HepG2 (cell line): ENCODE measurements around the gene NDOR1. TPM values are rescaled to one million over a fixed set of nuclear protein-coding genes. Genes with fewer than 3 reads are reported as not detected.
A peak's percentile ranks its signal among the peaks of the same experiment; 100 is the strongest.

Experiments
- NCOA1 ChIP-seq: sonication (generic); formaldehyde crosslinking; IDR thresholded peaks from 2 replicates; pipeline ENCODE4 v1.9.0; 2021; ENCODE audit warnings: missing genetic modification reagents
- NFE2 ChIP-seq: sonication (generic); formaldehyde crosslinking; IDR thresholded peaks from 2 replicates; pipeline ENCODE4 v1.4.0; 2020; ENCODE audit warnings: missing genetic modification reagents
- PCBP1 ChIP-seq: fragments of 200-400 bp; formaldehyde crosslinking; IDR thresholded peaks from 2 replicates; pipeline ENCODE4 v1.6.1; 2017; ENCODE audit warnings: mild to moderate bottlenecking, low read depth, low read length, borderline replicate concordance
- U2AF1 ChIP-seq: fragments of 200-400 bp; formaldehyde crosslinking; optimal IDR thresholded peaks from 2 replicates; pipeline ENCODE3; 2017; ENCODE audit warnings: mild to moderate bottlenecking, low read depth, low read length
- ZFP82 ChIP-seq: sonication (generic); formaldehyde crosslinking; IDR thresholded peaks from 2 replicates; pipeline ENCODE4 v1.5.1; 2020; ENCODE audit warnings: mild to moderate bottlenecking, missing genetic modification reagents, borderline replicate concordance
- ZNF431 ChIP-seq: sonication (generic); formaldehyde crosslinking; IDR thresholded peaks from 2 replicates; pipeline ENCODE4 v1.9.0; 2022; ENCODE audit warnings: missing genetic modification reagents, low read depth, mild to moderate bottlenecking, borderline replicate concordance
- ZNF562 ChIP-seq: sonication (generic); formaldehyde crosslinking; IDR thresholded peaks from 2 replicates; pipeline ENCODE4 v1.8.0; 2022; ENCODE audit warnings: missing genetic modification reagents, borderline replicate concordance
- ZNF616 ChIP-seq: sonication (generic); formaldehyde crosslinking; IDR thresholded peaks from 2 replicates; pipeline ENCODE4 v1.5.0; 2020; ENCODE audit warnings: low read depth, mild to moderate bottlenecking, missing genetic modification reagents
- ZSCAN20 ChIP-seq: sonication (generic); formaldehyde crosslinking; IDR thresholded peaks from 2 replicates; pipeline ENCODE4 v1.4.0; 2020; ENCODE audit warnings: missing genetic modification reagents, mild to moderate bottlenecking, borderline replicate concordance
- polyA plus RNA-seq, 8 experiments: library from polyadenylated mRNA; depleted of rRNA in 3 of 8; stranded (reverse) in 7 of 8; unstranded in 1 of 8; fragments of >200 nt; fragmentation: Illumina TruSeq in 4 of 8; extraction: Trizol in 4 of 8; gene quantifications; 2 replicates each; pipeline versions ENCODE4 v1.2.1 to v1.2.3, GENCODE V29; 2011 to 2016; ENCODE audit warnings: low read depth in 4 of 8, missing spikeins in 1 of 8, mixed read lengths in 1 of 8; ENCODE audit not compliant: insufficient read depth in 1 of 8
- total RNA-seq, 5 experiments: library from RNA; depleted of rRNA; stranded (reverse); fragments of >200 nt; fragmentation: Illumina TruSeq; extraction: Trizol; gene quantifications; 2 replicates each; pipeline ENCODE4 v1.2.3, GENCODE V29; 2016; ENCODE audit warnings: low read depth in 1 of 5
- TF ChIP-seq, protein P1 (sequence below): IDR thresholded peaks from 2 replicates; pipeline ENCODE4 v1.6.1; 2012; ENCODE audit warnings: low read length, improper control_type of control experiment
- TF ChIP-seq, protein P2 (sequence below): sonication (generic); formaldehyde crosslinking; IDR thresholded peaks from 2 replicates; pipeline ENCODE4 v1.4.0; 2020; ENCODE audit warnings: missing genetic modification reagents, borderline replicate concordance
- TF ChIP-seq, protein P3 (sequence below): fragments of 450-650 bp; IDR thresholded peaks from 2 replicates; pipeline ENCODE4 v1.6.1; 2017; ENCODE audit warnings: mild to moderate bottlenecking
- TF ChIP-seq, protein P4 (sequence below): sonication (generic); formaldehyde crosslinking; IDR thresholded peaks from 2 replicates; pipeline ENCODE4 v1.5.1; 2020; ENCODE audit warnings: missing genetic modification reagents, mild to moderate bottlenecking, borderline replicate concordance
- TF ChIP-seq, protein P5 (sequence below): sonication (generic); formaldehyde crosslinking; IDR thresholded peaks from 2 replicates; pipeline ENCODE4 v1.4.0; 2020; ENCODE audit warnings: missing genetic modification reagents; ENCODE audit errors: not compliant biosample characterization
- TF ChIP-seq, protein P6 (sequence below), 2 experiments: sonication (generic) in 1 of 2; formaldehyde crosslinking in 1 of 2; IDR thresholded peaks; 2 replicates each; pipeline versions ENCODE4 v1.4.0 to v1.6.1; 2018 to 2020; ENCODE audit warnings: missing genetic modification reagents in 2 of 2, borderline replicate concordance in 1 of 2, low read depth in 1 of 2, mild to moderate bottlenecking in 1 of 2, missing biosample characterization in 1 of 2

The NDOR1 gene
- total and polyA plus RNA-seq, 2 of the 13 experiments (the other 11 are each of a cell fraction or from before 2014, with no cell fraction given), result 3.6 to 8.7 TPM

DNA sequence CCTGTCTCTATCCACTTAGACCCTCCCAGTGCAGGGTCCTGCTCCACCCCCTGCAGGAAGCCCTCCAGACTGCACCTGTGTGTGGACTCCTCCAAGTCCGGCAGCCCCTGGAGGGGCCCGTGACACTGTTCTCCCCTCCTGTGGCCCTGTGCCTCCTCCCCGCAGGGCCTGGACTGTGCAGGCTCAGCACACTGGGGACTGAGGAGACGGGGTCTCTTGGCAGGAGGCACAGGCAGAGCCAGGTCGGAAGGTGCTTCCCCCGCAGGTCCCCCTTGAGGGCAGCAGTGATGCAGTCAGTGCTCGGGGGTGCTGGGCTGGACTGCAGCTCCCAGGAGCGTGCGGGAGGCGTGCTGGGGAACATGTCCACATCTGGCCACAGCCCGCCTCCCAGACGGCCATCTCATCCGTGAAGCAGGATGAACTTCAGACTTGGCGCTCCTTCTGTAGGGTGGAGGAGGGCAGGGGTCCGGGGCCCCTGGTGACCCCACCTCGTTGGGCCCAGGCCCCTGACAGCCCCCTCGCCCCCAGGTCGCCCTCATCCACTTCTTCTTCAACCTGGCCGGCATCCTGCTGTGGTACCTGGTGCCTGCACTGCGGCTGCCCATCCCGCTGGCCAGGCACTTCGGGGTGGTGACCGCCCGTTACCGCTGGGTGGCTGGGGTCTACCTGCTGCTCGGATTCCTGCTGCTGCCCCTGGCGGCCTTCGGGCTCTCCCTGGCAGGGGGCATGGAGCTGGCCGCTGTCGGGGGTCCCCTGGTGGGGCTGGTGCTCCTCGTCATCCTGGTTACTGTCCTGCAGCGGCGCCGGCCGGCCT, 30.1 kb downstream of the NDOR1 start (continued):
- TF ChIP-seq, protein P1, sequence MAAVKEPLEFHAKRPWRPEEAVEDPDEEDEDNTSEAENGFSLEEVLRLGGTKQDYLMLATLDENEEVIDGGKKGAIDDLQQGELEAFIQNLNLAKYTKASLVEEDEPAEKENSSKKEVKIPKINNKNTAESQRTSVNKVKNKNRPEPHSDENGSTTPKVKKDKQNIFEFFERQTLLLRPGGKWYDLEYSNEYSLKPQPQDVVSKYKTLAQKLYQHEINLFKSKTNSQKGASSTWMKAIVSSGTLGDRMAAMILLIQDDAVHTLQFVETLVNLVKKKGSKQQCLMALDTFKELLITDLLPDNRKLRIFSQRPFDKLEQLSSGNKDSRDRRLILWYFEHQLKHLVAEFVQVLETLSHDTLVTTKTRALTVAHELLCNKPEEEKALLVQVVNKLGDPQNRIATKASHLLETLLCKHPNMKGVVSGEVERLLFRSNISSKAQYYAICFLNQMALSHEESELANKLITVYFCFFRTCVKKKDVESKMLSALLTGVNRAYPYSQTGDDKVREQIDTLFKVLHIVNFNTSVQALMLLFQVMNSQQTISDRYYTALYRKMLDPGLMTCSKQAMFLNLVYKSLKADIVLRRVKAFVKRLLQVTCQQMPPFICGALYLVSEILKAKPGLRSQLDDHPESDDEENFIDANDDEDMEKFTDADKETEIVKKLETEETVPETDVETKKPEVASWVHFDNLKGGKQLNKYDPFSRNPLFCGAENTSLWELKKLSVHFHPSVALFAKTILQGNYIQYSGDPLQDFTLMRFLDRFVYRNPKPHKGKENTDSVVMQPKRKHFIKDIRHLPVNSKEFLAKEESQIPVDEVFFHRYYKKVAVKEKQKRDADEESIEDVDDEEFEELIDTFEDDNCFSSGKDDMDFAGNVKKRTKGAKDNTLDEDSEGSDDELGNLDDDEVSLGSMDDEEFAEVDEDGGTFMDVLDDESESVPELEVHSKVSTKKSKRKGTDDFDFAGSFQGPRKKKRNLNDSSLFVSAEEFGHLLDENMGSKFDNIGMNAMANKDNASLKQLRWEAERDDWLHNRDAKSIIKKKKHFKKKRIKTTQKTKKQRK, result no peak
- TF ChIP-seq, protein P2, sequence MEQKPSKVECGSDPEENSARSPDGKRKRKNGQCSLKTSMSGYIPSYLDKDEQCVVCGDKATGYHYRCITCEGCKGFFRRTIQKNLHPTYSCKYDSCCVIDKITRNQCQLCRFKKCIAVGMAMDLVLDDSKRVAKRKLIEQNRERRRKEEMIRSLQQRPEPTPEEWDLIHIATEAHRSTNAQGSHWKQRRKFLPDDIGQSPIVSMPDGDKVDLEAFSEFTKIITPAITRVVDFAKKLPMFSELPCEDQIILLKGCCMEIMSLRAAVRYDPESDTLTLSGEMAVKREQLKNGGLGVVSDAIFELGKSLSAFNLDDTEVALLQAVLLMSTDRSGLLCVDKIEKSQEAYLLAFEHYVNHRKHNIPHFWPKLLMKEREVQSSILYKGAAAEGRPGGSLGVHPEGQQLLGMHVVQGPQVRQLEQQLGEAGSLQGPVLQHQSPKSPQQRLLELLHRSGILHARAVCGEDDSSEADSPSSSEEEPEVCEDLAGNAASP (CRISPR knock-in tag), result no peak
- TF ChIP-seq, protein P3, sequence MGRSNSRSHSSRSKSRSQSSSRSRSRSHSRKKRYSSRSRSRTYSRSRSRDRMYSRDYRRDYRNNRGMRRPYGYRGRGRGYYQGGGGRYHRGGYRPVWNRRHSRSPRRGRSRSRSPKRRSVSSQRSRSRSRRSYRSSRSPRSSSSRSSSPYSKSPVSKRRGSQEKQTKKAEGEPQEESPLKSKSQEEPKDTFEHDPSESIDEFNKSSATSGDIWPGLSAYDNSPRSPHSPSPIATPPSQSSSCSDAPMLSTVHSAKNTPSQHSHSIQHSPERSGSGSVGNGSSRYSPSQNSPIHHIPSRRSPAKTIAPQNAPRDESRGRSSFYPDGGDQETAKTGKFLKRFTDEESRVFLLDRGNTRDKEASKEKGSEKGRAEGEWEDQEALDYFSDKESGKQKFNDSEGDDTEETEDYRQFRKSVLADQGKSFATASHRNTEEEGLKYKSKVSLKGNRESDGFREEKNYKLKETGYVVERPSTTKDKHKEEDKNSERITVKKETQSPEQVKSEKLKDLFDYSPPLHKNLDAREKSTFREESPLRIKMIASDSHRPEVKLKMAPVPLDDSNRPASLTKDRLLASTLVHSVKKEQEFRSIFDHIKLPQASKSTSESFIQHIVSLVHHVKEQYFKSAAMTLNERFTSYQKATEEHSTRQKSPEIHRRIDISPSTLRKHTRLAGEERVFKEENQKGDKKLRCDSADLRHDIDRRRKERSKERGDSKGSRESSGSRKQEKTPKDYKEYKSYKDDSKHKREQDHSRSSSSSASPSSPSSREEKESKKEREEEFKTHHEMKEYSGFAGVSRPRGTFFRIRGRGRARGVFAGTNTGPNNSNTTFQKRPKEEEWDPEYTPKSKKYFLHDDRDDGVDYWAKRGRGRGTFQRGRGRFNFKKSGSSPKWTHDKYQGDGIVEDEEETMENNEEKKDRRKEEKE, result no peak
- no peak for TF ChIP-seq ZSCAN20 (CRISPR knock-in tag)
- TF ChIP-seq U2AF1, result peak; percentile 26
- TF ChIP-seq ZFP82 (CRISPR knock-in tag), result peak; percentile 75
- 0 out of 2 replicates have a peak, but pooled peaks have one; percentile 23 for TF ChIP-seq NCOA1 (CRISPR knock-in tag)
- no peak for TF ChIP-seq ZNF562
- TF ChIP-seq, protein P4, sequence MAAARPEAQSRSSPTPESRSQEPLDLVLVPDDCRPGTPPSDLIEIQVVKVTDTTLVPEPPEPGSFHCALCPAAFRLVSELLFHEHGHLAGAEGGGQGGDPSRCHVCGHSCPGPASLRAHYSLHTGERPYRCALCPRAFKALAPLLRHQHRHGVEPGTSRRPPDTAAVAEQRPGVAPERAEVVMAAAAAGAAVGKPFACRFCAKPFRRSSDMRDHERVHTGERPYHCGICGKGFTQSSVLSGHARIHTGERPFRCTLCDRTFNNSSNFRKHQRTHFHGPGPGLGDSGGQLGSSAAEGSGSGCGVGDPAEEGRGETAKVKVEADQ, result peak; percentile 59; the same call in 1 of the 2 replicates
- TF ChIP-seq PCBP1, result no peak
- TF ChIP-seq, protein P5, sequence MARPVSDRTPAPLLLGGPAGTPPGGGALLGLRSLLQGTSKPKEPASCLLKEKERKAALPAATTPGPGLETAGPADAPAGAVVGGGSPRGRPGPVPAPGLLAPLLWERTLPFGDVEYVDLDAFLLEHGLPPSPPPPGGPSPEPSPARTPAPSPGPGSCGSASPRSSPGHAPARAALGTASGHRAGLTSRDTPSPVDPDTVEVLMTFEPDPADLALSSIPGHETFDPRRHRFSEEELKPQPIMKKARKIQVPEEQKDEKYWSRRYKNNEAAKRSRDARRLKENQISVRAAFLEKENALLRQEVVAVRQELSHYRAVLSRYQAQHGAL (CRISPR knock-in tag), result peak; percentile 43
- TF ChIP-seq NFE2 (CRISPR knock-in tag), result no peak
- TF ChIP-seq ZNF616 (CRISPR knock-in tag), result 0 out of 2 replicates have a peak, but pooled peaks have one; percentile 38
- TF ChIP-seq, protein P6, sequence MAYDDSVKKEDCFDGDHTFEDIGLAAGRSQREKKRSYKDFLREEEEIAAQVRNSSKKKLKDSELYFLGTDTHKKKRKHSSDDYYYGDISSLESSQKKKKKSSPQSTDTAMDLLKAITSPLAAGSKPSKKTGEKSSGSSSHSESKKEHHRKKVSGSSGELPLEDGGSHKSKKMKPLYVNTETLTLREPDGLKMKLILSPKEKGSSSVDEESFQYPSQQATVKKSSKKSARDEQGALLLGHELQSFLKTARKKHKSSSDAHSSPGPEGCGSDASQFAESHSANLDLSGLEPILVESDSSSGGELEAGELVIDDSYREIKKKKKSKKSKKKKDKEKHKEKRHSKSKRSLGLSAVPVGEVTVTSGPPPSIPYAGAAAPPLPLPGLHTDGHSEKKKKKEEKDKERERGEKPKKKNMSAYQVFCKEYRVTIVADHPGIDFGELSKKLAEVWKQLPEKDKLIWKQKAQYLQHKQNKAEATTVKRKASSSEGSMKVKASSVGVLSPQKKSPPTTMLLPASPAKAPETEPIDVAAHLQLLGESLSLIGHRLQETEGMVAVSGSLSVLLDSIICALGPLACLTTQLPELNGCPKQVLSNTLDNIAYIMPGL (CRISPR knock-in tag; IDR thresholded peaks at IDR 0.05; ENCODE audit: borderline replicate concordance in 1 of 2, low read depth in 1 of 2), result peak; percentile 31 to 76; a peak in 3 of 4 replicates
- TF ChIP-seq ZNF431 (CRISPR knock-in tag), result no peak
